ENCODE results near the gene GRIN2A.

GRCh38 chr16:9793623-9794022 lies 388.6 kb downstream of the GRIN2A start:
- TF ChIP-seq CTCF (conservative IDR thresholded peaks at IDR 0.05; ENCODE audit: low read length) (no peak), EZH2phosphoT487 (IDR thresholded peaks at IDR 0.05; ENCODE audit: borderline replicate concordance, low read depth, low read length) (no peak)

Measured in OCI-LY7 (cell line).